A549 (cell line): ENCODE results near the gene GALNT18. TPM values are rescaled to one million over a fixed set of nuclear protein-coding genes. Genes with fewer than 3 reads are reported as not detected.

Experiments
- ATAC-seq, 2 experiments: fragments of 200-7000 bp in 1 of 2; fragments of >200 bp in 1 of 2; cut with Nextera tagmentation in 1 of 2; cut with Tn5 transposase in 1 of 2; 3 replicates each; pipeline versions ENCODE4 v1.8.0 to v1.9.1; 2018 to 2020; ENCODE audit warnings: mild to moderate bottlenecking in 1 of 2, moderate library complexity in 1 of 2
- CTCF ChIA-PET: fragments of 300-600 bp; sonication (Branson Sonifier 250); formaldehyde crosslinking; extraction: SDS; loops from one replicate; lab custom pipeline; 2021; ENCODE audit warnings: antibody characterized with exemption, inconsistent platforms; lab: Yijun Ruan, JAX
- POLR2A ChIA-PET: fragments of 350-600 bp; formaldehyde crosslinking; extraction: SDS; loops from one replicate; lab custom pipeline; 2021; ENCODE audit warnings: antibody characterized with exemption, inconsistent platforms; lab: Yijun Ruan, JAX
- DNase-seq, 2 experiments: peaks; one replicate each; pipeline versions ENCODE4 v3.0.0 to v3.0.0-alpha.2; 2011 to 2016; ENCODE audit warnings: low read depth in 1 of 2, low spot score in 1 of 2
- FAIRE-seq: peaks from 2 replicates; lab custom pipeline; 2011; peaks lifted over from hg19 to GRCh38; lab: Jason Lieb, UNC
- H3K27ac ChIP-seq, 2 experiments: fragments of >200 bp; sonication (Bioruptor Twin); formaldehyde crosslinking; 3 replicates each; pipeline ENCODE4 v1.5.1; 2016 to 2017
- H3K4me1 ChIP-seq: fragments of >200 bp; sonication (Bioruptor Twin); formaldehyde crosslinking; 3 replicates; pipeline ENCODE4 v1.6.1; 2016
- H3K4me2 ChIP-seq: fragments of >200 bp; sonication (Bioruptor Twin); formaldehyde crosslinking; 3 replicates; pipeline ENCODE4 v1.6.1; 2016
- H3K4me3 ChIP-seq: fragments of >200 bp; sonication (Bioruptor Twin); formaldehyde crosslinking; 3 replicates; pipeline ENCODE4 v1.5.1; 2016
- H3K9me3 ChIP-seq: fragments of >200 bp; sonication (Bioruptor Twin); formaldehyde crosslinking; 3 replicates; pipeline ENCODE4 v1.6.1; 2016
- BHLHE40 ChIP-seq: IDR thresholded peaks from 2 replicates; pipeline ENCODE4 v1.6.1; 2012; ENCODE audit warnings: low read depth, low read length, inconsistent platforms
- CBX2 ChIP-seq: fragments of 200-600 bp; sonication (generic); IDR thresholded peaks from 2 replicates; pipeline ENCODE4 v1.6.1; 2016; ENCODE audit warnings: low read depth, mild to moderate bottlenecking, borderline replicate concordance
- CEBPB ChIP-seq, 2 experiments: fragments of >200 bp in 1 of 2; sonication (Bioruptor Twin) in 1 of 2; formaldehyde crosslinking in 1 of 2; IDR thresholded peaks; 2 replicates each; pipeline ENCODE4 v1.6.1; 2012 to 2016
- EHF ChIP-seq: fragments of 250-450 bp; sonication (Bioruptor Pico); IDR thresholded peaks from 2 replicates; pipeline ENCODE4 v1.5.0; 2020; ENCODE audit warnings: mild to moderate bottlenecking
- EHMT2 ChIP-seq: fragments of 200-600 bp; sonication (generic); IDR thresholded peaks from 2 replicates; pipeline ENCODE4 v1.6.1; 2016; ENCODE audit warnings: antibody characterized with exemption, low read depth, mild to moderate bottlenecking, moderate library complexity
- FOXS1 ChIP-seq: fragments of 250-450 bp; sonication (Bioruptor Pico); IDR thresholded peaks from 2 replicates; pipeline ENCODE4 v1.5.0; 2020; ENCODE audit warnings: mild to moderate bottlenecking, moderate library complexity
- HOXA7 ChIP-seq: fragments of 250-450 bp; sonication (Bioruptor Pico); IDR thresholded peaks from 2 replicates; pipeline ENCODE4 v1.5.0; 2020; ENCODE audit warnings: mild to moderate bottlenecking, moderate library complexity
- HOXB13 ChIP-seq: fragments of 250-450 bp; sonication (Bioruptor Pico); IDR thresholded peaks from 2 replicates; pipeline ENCODE4 v1.5.0; 2020; ENCODE audit warnings: low read depth, mild to moderate bottlenecking, moderate library complexity
- HOXB5 ChIP-seq: fragments of 250-450 bp; sonication (Bioruptor Pico); IDR thresholded peaks from 2 replicates; pipeline ENCODE4 v1.5.0; 2020; ENCODE audit warnings: mild to moderate bottlenecking, moderate library complexity
- JUN ChIP-seq, 2 experiments: fragments of >200 bp; sonication (Bioruptor Twin); formaldehyde crosslinking; IDR thresholded peaks; 2 replicates in 1 of 2; 3 replicates in 1 of 2; pipeline ENCODE4 v1.6.1; 2016 to 2017
- PBX3 ChIP-seq: IDR thresholded peaks from 2 replicates; pipeline ENCODE4 v1.6.1; 2012
- TFCP2L1 ChIP-seq: fragments of 250-450 bp; sonication (Bioruptor Pico); IDR thresholded peaks from 2 replicates; pipeline ENCODE4 v1.5.0; 2021; ENCODE audit warnings: mild to moderate bottlenecking
- WGBS: methylation state at CpG from one replicate; pipeline ENCODE4 v1.1.6; 2017; ENCODE audit errors: missing lambda C conversion rate; 5-methylcytosine and 5-hydroxymethylcytosine counted together
- polyA plus RNA-seq, 4 experiments: library from polyadenylated mRNA; depleted of rRNA in 3 of 4; stranded (reverse); fragments of >200 nt; fragmentation: RNase III in 1 of 4; extraction: RNeasy Plus Mini Kit Qiagen cat#74134 plus additional on column Dnase treatment in 1 of 4; gene quantifications; 2 replicates in 3 of 4; 3 replicates in 1 of 4; pipeline ENCODE4 v1.2.3, GENCODE V29; 2011 to 2017
- TF ChIP-seq, protein P1 (sequence below): fragments of >200 bp; sonication (Bioruptor Twin); formaldehyde crosslinking; IDR thresholded peaks from 3 replicates; pipeline ENCODE4 v1.6.1; 2016
- TF ChIP-seq, protein P2 (sequence below): fragments of >200 bp; sonication (Bioruptor Twin); formaldehyde crosslinking; IDR thresholded peaks from 2 replicates; pipeline ENCODE4 v1.6.1; 2016
- TF ChIP-seq, protein P3 (sequence below): fragments of 150-350 bp; IDR thresholded peaks from 2 replicates; pipeline ENCODE4 v1.6.1; 2014; ENCODE audit warnings: low read depth, mild to moderate bottlenecking, low read length
- TF ChIP-seq, protein P4 (sequence below): IDR thresholded peaks from 2 replicates; pipeline ENCODE4 v1.6.1; 2012
- TF ChIP-seq, protein P5 (sequence below): fragments of 450-650 bp; IDR thresholded peaks from 2 replicates; pipeline ENCODE4 v1.6.1; 2014; ENCODE audit warnings: antibody characterized with exemption
- TF ChIP-seq, protein P6 (sequence below): fragments of 200-600 bp; sonication (generic); IDR thresholded peaks from 2 replicates; pipeline ENCODE4 v1.6.1; 2016; ENCODE audit warnings: antibody characterized with exemption, mild to moderate bottlenecking, moderate library complexity

Gene GALNT18
- polyA plus RNA-seq, 2 of the 4 experiments (the other 2 are of a cell fraction) = 6.7 to 16.1 TPM

- ATAC-seq (no peak), DNase-seq (no peak), FAIRE-seq (no peak)
- ChIA-PET POLR2A (no interaction called here), CTCF (interaction anchor here (0.9 kb wide), 1 partner anchor 427 kb away, joined by 3 read pairs; no protein-coding TSS in a partner anchor)
- 0 out of 3 replicates have a peak overlapping the region, but pooled peaks have one; percentile 13 for H3K4me2 ChIP-seq
- TF ChIP-seq, protein P1, sequence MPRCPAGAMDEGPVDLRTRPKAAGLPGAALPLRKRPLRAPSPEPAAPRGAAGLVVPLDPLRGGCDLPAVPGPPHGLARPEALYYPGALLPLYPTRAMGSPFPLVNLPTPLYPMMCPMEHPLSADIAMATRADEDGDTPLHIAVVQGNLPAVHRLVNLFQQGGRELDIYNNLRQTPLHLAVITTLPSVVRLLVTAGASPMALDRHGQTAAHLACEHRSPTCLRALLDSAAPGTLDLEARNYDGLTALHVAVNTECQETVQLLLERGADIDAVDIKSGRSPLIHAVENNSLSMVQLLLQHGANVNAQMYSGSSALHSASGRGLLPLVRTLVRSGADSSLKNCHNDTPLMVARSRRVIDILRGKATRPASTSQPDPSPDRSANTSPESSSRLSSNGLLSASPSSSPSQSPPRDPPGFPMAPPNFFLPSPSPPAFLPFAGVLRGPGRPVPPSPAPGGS = no peak
- no peak for TF ChIP-seq HOXB5 (CRISPR knock-in tag)
- TF ChIP-seq, protein P2, sequence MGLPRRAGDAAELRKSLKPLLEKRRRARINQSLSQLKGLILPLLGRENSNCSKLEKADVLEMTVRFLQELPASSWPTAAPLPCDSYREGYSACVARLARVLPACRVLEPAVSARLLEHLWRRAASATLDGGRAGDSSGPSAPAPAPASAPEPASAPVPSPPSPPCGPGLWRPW = no peak
- TF ChIP-seq, protein P3, sequence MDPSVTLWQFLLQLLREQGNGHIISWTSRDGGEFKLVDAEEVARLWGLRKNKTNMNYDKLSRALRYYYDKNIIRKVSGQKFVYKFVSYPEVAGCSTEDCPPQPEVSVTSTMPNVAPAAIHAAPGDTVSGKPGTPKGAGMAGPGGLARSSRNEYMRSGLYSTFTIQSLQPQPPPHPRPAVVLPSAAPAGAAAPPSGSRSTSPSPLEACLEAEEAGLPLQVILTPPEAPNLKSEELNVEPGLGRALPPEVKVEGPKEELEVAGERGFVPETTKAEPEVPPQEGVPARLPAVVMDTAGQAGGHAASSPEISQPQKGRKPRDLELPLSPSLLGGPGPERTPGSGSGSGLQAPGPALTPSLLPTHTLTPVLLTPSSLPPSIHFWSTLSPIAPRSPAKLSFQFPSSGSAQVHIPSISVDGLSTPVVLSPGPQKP = no peak
- no peak for TF ChIP-seq EHMT2
- TF ChIP-seq CEBPB (IDR thresholded peaks at IDR 0.05) = no peak
- TF ChIP-seq EHF (CRISPR knock-in tag) = no peak
- TF ChIP-seq HOXA7 (CRISPR knock-in tag) = no peak
- no peak for TF ChIP-seq FOXS1 (CRISPR knock-in tag)
- no peak for TF ChIP-seq HOXB13 (CRISPR knock-in tag)
- TF ChIP-seq PBX3 = no peak
- TF ChIP-seq TFCP2L1 (CRISPR knock-in tag) = no peak
- no peak for TF ChIP-seq CBX2
- TF ChIP-seq BHLHE40 = no peak
- TF ChIP-seq, protein P4, sequence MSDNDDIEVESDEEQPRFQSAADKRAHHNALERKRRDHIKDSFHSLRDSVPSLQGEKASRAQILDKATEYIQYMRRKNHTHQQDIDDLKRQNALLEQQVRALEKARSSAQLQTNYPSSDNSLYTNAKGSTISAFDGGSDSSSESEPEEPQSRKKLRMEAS = no peak
- TF ChIP-seq, protein P5, sequence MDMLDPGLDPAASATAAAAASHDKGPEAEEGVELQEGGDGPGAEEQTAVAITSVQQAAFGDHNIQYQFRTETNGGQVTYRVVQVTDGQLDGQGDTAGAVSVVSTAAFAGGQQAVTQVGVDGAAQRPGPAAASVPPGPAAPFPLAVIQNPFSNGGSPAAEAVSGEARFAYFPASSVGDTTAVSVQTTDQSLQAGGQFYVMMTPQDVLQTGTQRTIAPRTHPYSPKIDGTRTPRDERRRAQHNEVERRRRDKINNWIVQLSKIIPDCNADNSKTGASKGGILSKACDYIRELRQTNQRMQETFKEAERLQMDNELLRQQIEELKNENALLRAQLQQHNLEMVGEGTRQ = no peak
- H3K9me3 ChIP-seq = no peaks in the 10 kb centered on the region
- 62% methylated on average over 3 of the region's 3 CpGs for WGBS
- peaks cover 39% of the 10 kb centered on the region for H3K4me1 ChIP-seq
- H3K4me3 ChIP-seq = no peak overlapping the region
- H3K27ac ChIP-seq = peak overlapping the region; percentile 10 to 34; a peak in 2 of 6 replicates
Measured at GRCh38 chr11:11454671-11455223, 167.1 kb downstream of the GALNT18 start.

DNA sequence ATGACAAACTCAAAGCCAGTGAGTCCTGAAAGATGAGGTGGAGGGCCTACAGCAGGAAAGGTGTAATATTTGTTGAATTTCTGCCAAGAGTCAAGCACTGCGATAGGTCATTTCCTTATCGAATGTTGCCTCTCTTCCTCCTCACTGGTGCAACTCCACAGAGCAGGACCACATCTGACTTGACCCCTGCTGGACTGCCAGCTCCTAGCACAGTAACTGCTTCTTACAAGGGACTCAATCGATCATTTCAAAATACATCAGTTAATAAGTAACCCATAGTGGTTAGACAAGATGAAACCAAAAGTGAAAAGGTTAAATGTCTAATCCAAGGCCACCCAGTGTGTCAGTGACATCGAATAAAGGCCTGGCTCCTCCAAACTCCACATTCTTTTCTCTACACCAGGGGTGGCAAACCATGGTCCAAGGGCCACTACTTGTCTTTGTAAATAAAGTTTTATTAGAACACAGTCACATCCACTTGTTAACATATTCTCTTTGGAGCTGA is 170.3 kb downstream of the GALNT18 start:
- CTCF ChIA-PET = no interaction called here
- WGBS = 14% methylated on average over 4 of the region's 4 CpGs
- ATAC-seq = peak; percentile 73 to 89; a peak in 5 of 6 replicates
- TF ChIP-seq, protein P6, sequence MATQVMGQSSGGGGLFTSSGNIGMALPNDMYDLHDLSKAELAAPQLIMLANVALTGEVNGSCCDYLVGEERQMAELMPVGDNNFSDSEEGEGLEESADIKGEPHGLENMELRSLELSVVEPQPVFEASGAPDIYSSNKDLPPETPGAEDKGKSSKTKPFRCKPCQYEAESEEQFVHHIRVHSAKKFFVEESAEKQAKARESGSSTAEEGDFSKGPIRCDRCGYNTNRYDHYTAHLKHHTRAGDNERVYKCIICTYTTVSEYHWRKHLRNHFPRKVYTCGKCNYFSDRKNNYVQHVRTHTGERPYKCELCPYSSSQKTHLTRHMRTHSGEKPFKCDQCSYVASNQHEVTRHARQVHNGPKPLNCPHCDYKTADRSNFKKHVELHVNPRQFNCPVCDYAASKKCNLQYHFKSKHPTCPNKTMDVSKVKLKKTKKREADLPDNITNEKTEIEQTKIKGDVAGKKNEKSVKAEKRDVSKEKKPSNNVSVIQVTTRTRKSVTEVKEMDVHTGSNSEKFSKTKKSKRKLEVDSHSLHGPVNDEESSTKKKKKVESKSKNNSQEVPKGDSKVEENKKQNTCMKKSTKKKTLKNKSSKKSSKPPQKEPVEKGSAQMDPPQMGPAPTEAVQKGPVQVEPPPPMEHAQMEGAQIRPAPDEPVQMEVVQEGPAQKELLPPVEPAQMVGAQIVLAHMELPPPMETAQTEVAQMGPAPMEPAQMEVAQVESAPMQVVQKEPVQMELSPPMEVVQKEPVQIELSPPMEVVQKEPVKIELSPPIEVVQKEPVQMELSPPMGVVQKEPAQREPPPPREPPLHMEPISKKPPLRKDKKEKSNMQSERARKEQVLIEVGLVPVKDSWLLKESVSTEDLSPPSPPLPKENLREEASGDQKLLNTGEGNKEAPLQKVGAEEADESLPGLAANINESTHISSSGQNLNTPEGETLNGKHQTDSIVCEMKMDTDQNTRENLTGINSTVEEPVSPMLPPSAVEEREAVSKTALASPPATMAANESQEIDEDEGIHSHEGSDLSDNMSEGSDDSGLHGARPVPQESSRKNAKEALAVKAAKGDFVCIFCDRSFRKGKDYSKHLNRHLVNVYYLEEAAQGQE = no peak
- TF ChIP-seq JUN (IDR thresholded peaks at IDR 0.05) (peak in 1 of 2 experiments; percentile 19; a peak in 1 of 5 replicates), CEBPB (IDR thresholded peaks at IDR 0.05) (peak in 1 of 2 experiments; percentile 36; a peak in 1 of 4 replicates)
- TF ChIP-seq, protein P1 = no peak
- H3K4me3 ChIP-seq = no peak overlapping the region
- H3K4me2 ChIP-seq = peak overlapping the region; percentile 60
- peak; percentile 76 for FAIRE-seq
- H3K4me1 ChIP-seq = peaks cover 50% of the 10 kb centered on the region
- H3K27ac ChIP-seq = peak overlapping the region; percentile 60 to 79
- POLR2A ChIA-PET = no interaction called here
- H3K9me3 ChIP-seq = no peaks in the 10 kb centered on the region
- peak; percentile 53 to 73 for DNase-seq
